PC-9 (cell line): ENCODE measurements around the gene SYNJ1. TPM values are rescaled to one million over a fixed set of nuclear protein-coding genes. Genes with fewer than 3 reads are reported as not detected.
"Not testable (repeated sequence)": the region's sequence is repeated elsewhere in the genome, so short reads cannot be mapped to it uniquely, and the experiment has no call there.

Experiments used
- BruUV-seq: library from RNA; stranded (reverse); fragments of 400-500 nt; replicated peaks from 2 replicates; lab custom pipeline; 2021; lab: Mats Ljungman, UMichigan
- CTCF ChIA-PET: fragments of 300-600 bp; sonication (Branson Sonifier 250); formaldehyde crosslinking; loops from one replicate; lab custom pipeline; 2022; ENCODE audit warnings: antibody characterized with exemption; lab: Charles Lee
- POLR2A ChIA-PET: fragments of 300-600 bp; sonication (Branson Sonifier 250); formaldehyde crosslinking; loops from one replicate; lab custom pipeline; 2022; ENCODE audit warnings: antibody characterized with exemption; ENCODE audit not compliant: unreplicated experiment; lab: Charles Lee
- DNase-seq, 2 experiments: peaks; one replicate each; pipeline versions ENCODE4 v3.0.0 to v3.0.0-alpha.2; 2015 to 2022; ENCODE audit warnings: mixed read lengths in 1 of 2
- H2AFZ ChIP-seq: fragments of 200-600 bp; sonication (generic); 2 replicates; pipeline ENCODE4 v1.8.1; 2017; ENCODE audit warnings: antibody characterized with exemption
- H3F3A ChIP-seq: fragments of 200-600 bp; sonication (generic); 2 replicates; pipeline ENCODE4 v1.8.1; 2017; ENCODE audit warnings: antibody characterized with exemption, mild to moderate bottlenecking, low read depth; ENCODE audit not compliant: insufficient read depth
- H3K27ac ChIP-seq: fragments of 200-600 bp; sonication (generic); 2 replicates; pipeline ENCODE4 v1.6.1; 2016; ENCODE audit warnings: mixed run types
- H3K27me3 ChIP-seq: fragments of 200-600 bp; sonication (generic); 2 replicates; pipeline ENCODE4 v1.6.1; 2016; ENCODE audit warnings: low read depth, mixed run types; ENCODE audit not compliant: insufficient read depth
- H3K36me3 ChIP-seq: fragments of 200-600 bp; sonication (generic); 2 replicates; pipeline ENCODE4 v1.6.1; 2016; ENCODE audit warnings: low read depth, mixed run types
- H3K4me1 ChIP-seq: fragments of 200-600 bp; sonication (generic); replicated peaks from 2 replicates; pipeline ENCODE4 v1.6.1; 2016; ENCODE audit warnings: mixed run types; ENCODE audit not compliant: insufficient read depth
- H3K4me2 ChIP-seq: fragments of 200-600 bp; sonication (generic); 2 replicates; pipeline ENCODE4 v1.6.1; 2017; ENCODE audit warnings: mixed run types
- H3K4me3 ChIP-seq: fragments of 200-600 bp; sonication (generic); 2 replicates; pipeline ENCODE4 v1.6.1; 2016; ENCODE audit warnings: mixed run types
- H3K79me2 ChIP-seq: fragments of 200-600 bp; sonication (generic); 2 replicates; pipeline ENCODE4 v1.6.1; 2017; ENCODE audit warnings: low read depth, mixed run types
- H3K9me2 ChIP-seq: fragments of 200-600 bp; sonication (generic); 2 replicates; pipeline ENCODE4 v1.8.1; 2017; ENCODE audit warnings: mild to moderate bottlenecking; ENCODE audit not compliant: insufficient read depth
- H3K9me3 ChIP-seq: fragments of 200-600 bp; sonication (generic); 2 replicates; pipeline ENCODE4 v1.8.1; 2016; ENCODE audit warnings: low read depth; ENCODE audit not compliant: insufficient read depth
- H4K20me1 ChIP-seq: fragments of 200-600 bp; sonication (generic); 2 replicates; pipeline ENCODE4 v1.8.1; 2017; ENCODE audit not compliant: insufficient read depth
- CTCF ChIP-seq: fragments of 200-600 bp; sonication (generic); conservative IDR thresholded peaks from 2 replicates; pipeline ENCODE4 v1.6.1; 2017; ENCODE audit warnings: mixed run types, antibody characterized with exemption, mild to moderate bottlenecking, moderate library complexity
- EZH2 ChIP-seq: fragments of 200-600 bp; sonication (generic); IDR thresholded peaks from 2 replicates; pipeline ENCODE4 v1.8.0; 2017; ENCODE audit warnings: antibody characterized with exemption, low read depth
- intact Hi-C: fragments of 100-400 bp; cut with micrococcal nuclease; formaldehyde crosslinking; loops from one replicate; pipeline ENCODE4 v1.10.0; 2022; ENCODE audit not compliant: unreplicated experiment
- total RNA-seq: library from RNA; stranded (reverse); gene quantifications from 2 replicates; pipeline ENCODE4 v1.2.3, GENCODE V29; 2021

Gene SYNJ1
- total RNA-seq, 1 experiment from 2014 or later, result 4.8 TPM

GRCh38 chr21:32698971-32699693 is 28.7 kb downstream of the SYNJ1 start:
- no peak for DNase-seq
- no peak for TF ChIP-seq EZH2
- TF ChIP-seq CTCF, result no peak
- intact Hi-C loops, result no loop called here
- H3K27me3 ChIP-seq, result no peaks in the 10 kb centered on the region
- no peak overlapping the region for H3K4me3 ChIP-seq
- no peaks in the 10 kb centered on the region for H3K36me3 ChIP-seq
- H3F3A ChIP-seq, result no peaks in the 10 kb centered on the region
- H3K4me1 ChIP-seq, result no peaks in the 10 kb centered on the region
- POLR2A ChIA-PET, result no interaction called here
- H3K9me3 ChIP-seq, result no peaks in the 10 kb centered on the region
- H3K27ac ChIP-seq, result no peak overlapping the region
- H3K4me2 ChIP-seq, result no peak overlapping the region
- no peaks in the 10 kb centered on the region for H4K20me1 ChIP-seq
- no TSS peak for BruUV-seq
- CTCF ChIA-PET, result no interaction called here
- H3K9me2 ChIP-seq, result no peaks in the 10 kb centered on the region
- H2AFZ ChIP-seq, result no peak overlapping the region
- no peaks in the 10 kb centered on the region for H3K79me2 ChIP-seq

GRCh38 chr21:32698286-32698685 is 29.5 kb downstream of the SYNJ1 start:
- no peak for DNase-seq
- Histone ChIP-seq H3K36me3 (no peaks in the 10 kb centered on the region), H4K20me1 (no peaks in the 10 kb centered on the region), H3K27me3 (no peaks in the 10 kb centered on the region), H3K79me2 (no peaks in the 10 kb centered on the region), H2AFZ (no peak overlapping the region), H3K4me1 (no peaks in the 10 kb centered on the region), H3K4me2 (no peak overlapping the region), H3F3A (no peaks in the 10 kb centered on the region), H3K27ac (no peak overlapping the region), H3K4me3 (no peak overlapping the region), H3K9me3 (no peaks in the 10 kb centered on the region), H3K9me2 (no peaks in the 10 kb centered on the region)
- ChIA-PET CTCF (no interaction called here), POLR2A (no interaction called here)
- BruUV-seq, result no TSS peak
- TF ChIP-seq EZH2, result no peak
- TF ChIP-seq CTCF, result no peak
- intact Hi-C loops, result no loop called here

GRCh38 chr21:32695482-32695881 is 32.3 kb downstream of the SYNJ1 start:
- H3K36me3 ChIP-seq, intact Hi-C loops, POLR2A ChIA-PET, H3K79me2 ChIP-seq, H3F3A ChIP-seq, H3K4me1 ChIP-seq, BruUV-seq, DNase-seq, CTCF ChIA-PET, H3K27me3 ChIP-seq, H2AFZ ChIP-seq, H3K9me2 ChIP-seq, H3K4me3 ChIP-seq, H3K4me2 ChIP-seq, H4K20me1 ChIP-seq, H3K9me3 ChIP-seq, H3K27ac ChIP-seq: not testable (repeated sequence)

GRCh38 chr21:32693581-32693980 is 34.2 kb downstream of the SYNJ1 start:
- no peaks in the 10 kb centered on the region for H3K9me3 ChIP-seq
- no peaks in the 10 kb centered on the region for H3F3A ChIP-seq
- H3K4me1 ChIP-seq, result no peaks in the 10 kb centered on the region
- no peaks in the 10 kb centered on the region for H3K27me3 ChIP-seq
- DNase-seq, result no peak
- no peak overlapping the region for H3K27ac ChIP-seq
- ChIA-PET CTCF (no interaction called here), POLR2A (no interaction called here)
- no peaks in the 10 kb centered on the region for H3K79me2 ChIP-seq
- no TSS peak for BruUV-seq
- no peak overlapping the region for H3K4me2 ChIP-seq
- TF ChIP-seq CTCF (no peak), EZH2 (no peak)
- H2AFZ ChIP-seq, result no peak overlapping the region
- H3K9me2 ChIP-seq, result no peaks in the 10 kb centered on the region
- H3K36me3 ChIP-seq, result no peaks in the 10 kb centered on the region
- no peaks in the 10 kb centered on the region for H4K20me1 ChIP-seq
- H3K4me3 ChIP-seq, result no peak overlapping the region
- intact Hi-C loops, result no loop called here
